K562 (cell line): ENCODE measurements around the gene FTO. TPM values are rescaled to one million over a fixed set of nuclear protein-coding genes. Genes with fewer than 3 reads are reported as not detected.

Experiments
- ATAC-seq: fragments of 200-7000 bp; cut with Tn5 transposase; 3 replicates; pipeline ENCODE4 v1.9.1; 2020; ENCODE audit warnings: moderate library complexity
- BruUV-seq: library from RNA; stranded (reverse); fragments of 400-500 nt; replicated peaks from 2 replicates; lab custom pipeline; 2021; lab: Mats Ljungman, UMichigan
- CTCF ChIA-PET: fragments of 300-600 bp; formaldehyde crosslinking; extraction: SDS; loops from one replicate; lab custom pipeline; 2021; ENCODE audit warnings: low intra/inter-chr PET ratio; lab: Yijun Ruan, JAX
- POLR2A ChIA-PET: fragments of 300-600, 350-650 bp; sonication (Branson Sonifier 250); formaldehyde crosslinking; extraction: SDS; loops from one replicate; lab custom pipeline; 2021; ENCODE audit warnings: antibody characterized with exemption, inconsistent platforms; lab: Yijun Ruan, JAX
- DNase-seq, 4 experiments: peaks; one replicate each; pipeline versions ENCODE4 v3.0.0 to v3.0.0-alpha.2; 2011 to 2018; ENCODE audit warnings: low spot score in 3 of 4, mixed read lengths in 3 of 4; ENCODE audit errors: extremely low read depth in 1 of 4
- FAIRE-seq: peaks from 2 replicates; lab custom pipeline; 2011; peaks lifted over from hg19 to GRCh38; lab: Jason Lieb, UNC
- H2AFZ ChIP-seq: 2 replicates; pipeline ENCODE4 v1.6.0; 2011; ENCODE audit warnings: low read depth, low read length, control low read depth, inconsistent platforms
- H3K27ac ChIP-seq: fragments of 200-600 bp; 3 replicates; pipeline ENCODE4 v1.8.0; 2011; ENCODE audit warnings: low read depth, mild to moderate bottlenecking, control low read depth, inconsistent platforms, low read length, moderate library complexity, mixed read lengths; ENCODE audit errors: extremely low read depth
- H3K27me3 ChIP-seq, 2 experiments: fragments of 300-600 bp in 1 of 2; 2 replicates in 1 of 2; 3 replicates in 1 of 2; pipeline versions ENCODE4 v1.6.0 to v1.8.0; 2011; ENCODE audit warnings: inconsistent platforms in 2 of 2, low read length in 2 of 2, mild to moderate bottlenecking in 1 of 2, mixed read lengths in 1 of 2, moderate library complexity in 1 of 2; ENCODE audit not compliant: control insufficient read depth in 2 of 2, insufficient read depth in 2 of 2
- H3K36me3 ChIP-seq: fragments of 300-600 bp; 3 replicates; pipeline ENCODE4 v1.8.0; 2011; ENCODE audit warnings: mild to moderate bottlenecking, low read length, inconsistent platforms; ENCODE audit not compliant: control insufficient read depth, insufficient read depth
- H3K4me1 ChIP-seq, 2 experiments: fragments of 200-600 bp in 1 of 2; replicated peaks in 1 of 2; 2 replicates in 1 of 2; 3 replicates in 1 of 2; pipeline versions ENCODE4 v1.5.1 to v1.8.0; 2011; ENCODE audit warnings: inconsistent platforms in 2 of 2, low read length in 2 of 2, mild to moderate bottlenecking in 1 of 2, mixed read lengths in 1 of 2, moderate library complexity in 1 of 2; ENCODE audit not compliant: control insufficient read depth in 2 of 2, insufficient read depth in 2 of 2
- H3K4me2 ChIP-seq: 2 replicates; pipeline ENCODE4 v1.6.1; 2011; ENCODE audit warnings: low read length, control low read depth, inconsistent platforms, mixed read lengths; ENCODE audit not compliant: insufficient read depth
- H3K4me3 ChIP-seq: fragments of 200-600 bp; sonication (generic), shearing (Covaris generic); 2 replicates; pipeline ENCODE4 v1.5.1; 2016; ENCODE audit warnings: control low read depth, inconsistent platforms
- H3K79me2 ChIP-seq: fragments of 200-600 bp; 3 replicates; pipeline ENCODE4 v1.8.0; 2011; ENCODE audit warnings: low read length, inconsistent platforms; ENCODE audit not compliant: control insufficient read depth, insufficient read depth
- H3K9ac ChIP-seq, 2 experiments: 2 replicates each; pipeline versions ENCODE4 v1.6.0 to v1.6.1; 2011; ENCODE audit warnings: low read depth in 2 of 2, low read length in 2 of 2, control low read depth in 1 of 2, inconsistent platforms in 1 of 2, mild to moderate bottlenecking in 1 of 2, mixed read lengths in 1 of 2; ENCODE audit not compliant: insufficient read depth in 1 of 2
- H3K9me1 ChIP-seq: one replicate; pipeline ENCODE4 v1.6.0; 2011; ENCODE audit warnings: inconsistent platforms, mild to moderate bottlenecking, low read length, moderate library complexity; ENCODE audit not compliant: control insufficient read depth, insufficient read depth
- H3K9me3 ChIP-seq: replicated peaks from 2 replicates; pipeline ENCODE4 v1.5.1; 2011; ENCODE audit warnings: low read depth, low read length, inconsistent platforms; ENCODE audit not compliant: control insufficient read depth, insufficient read depth
- H4K20me1 ChIP-seq: replicated peaks from 2 replicates; pipeline ENCODE4 v1.6.1; 2011; ENCODE audit warnings: low read length, inconsistent platforms, mixed read lengths; ENCODE audit not compliant: control insufficient read depth, insufficient read depth
- ARID3A ChIP-seq: IDR thresholded peaks from 2 replicates; pipeline ENCODE4 v1.6.1; 2012; ENCODE audit warnings: low read depth, low read length, improper control_type of control experiment, borderline replicate concordance
- ELK1 ChIP-seq: sonication (generic); formaldehyde crosslinking; IDR thresholded peaks from 2 replicates; pipeline ENCODE4 v1.8.1; 2022; ENCODE audit warnings: missing genetic modification reagents
- FOXP1 ChIP-seq: sonication (generic); formaldehyde crosslinking; IDR thresholded peaks from 2 replicates; pipeline ENCODE4 v1.8.0; 2022; ENCODE audit warnings: mild to moderate bottlenecking, missing genetic modification reagents
- HBP1 ChIP-seq: fragments of 450-650 bp; formaldehyde crosslinking; IDR thresholded peaks from 2 replicates; pipeline ENCODE4 v1.4.0; 2022; ENCODE audit warnings: missing genetic modification characterization
- HOMEZ ChIP-seq: fragments of 250-450 bp; sonication (Bioruptor Pico); IDR thresholded peaks from 2 replicates; pipeline ENCODE4 v1.4.0; 2020; ENCODE audit warnings: mild to moderate bottlenecking, moderate library complexity
- KAT7 ChIP-seq: sonication (generic); formaldehyde crosslinking; IDR thresholded peaks from 2 replicates; pipeline ENCODE4 v1.8.0; 2022; ENCODE audit warnings: missing genetic modification reagents, mild to moderate bottlenecking, borderline replicate concordance
- KLF10 ChIP-seq: fragments of 250-450 bp; sonication (Bioruptor Pico); IDR thresholded peaks from 2 replicates; pipeline ENCODE4 v1.6.1; 2021; ENCODE audit warnings: matching md5 sums
- MIER1 ChIP-seq: fragments of 450-650 bp; IDR thresholded peaks from 2 replicates; pipeline ENCODE4 v1.6.1; 2016; ENCODE audit warnings: antibody characterized with exemption, mild to moderate bottlenecking, low read depth
- NCOA1 ChIP-seq: fragments of 450-650 bp; IDR thresholded peaks from 2 replicates; pipeline ENCODE4 v1.6.1; 2016; ENCODE audit warnings: low read depth
- SMAD3 ChIP-seq: fragments of 450-650 bp; formaldehyde crosslinking; conservative IDR thresholded peaks from 2 replicates; pipeline ENCODE4 v1.4.0; 2020; ENCODE audit warnings: mild to moderate bottlenecking
- THRAP3 ChIP-seq: fragments of 450-650 bp; IDR thresholded peaks from 2 replicates; pipeline ENCODE4 v1.6.1; 2016; ENCODE audit warnings: mild to moderate bottlenecking, inconsistent platforms, borderline replicate concordance
- USF2 ChIP-seq: sonication (generic); formaldehyde crosslinking; IDR thresholded peaks from 2 replicates; pipeline ENCODE4 v1.5.0; 2020; ENCODE audit warnings: missing genetic modification reagents
- YY1 ChIP-seq, 3 experiments: IDR thresholded peaks; 2 replicates each; pipeline ENCODE4 v1.6.1; 2011; ENCODE audit warnings: low read length in 2 of 3, mild to moderate bottlenecking in 2 of 3, moderate library complexity in 2 of 3, borderline replicate concordance in 1 of 3, control low read depth in 1 of 3, low read depth in 1 of 3; ENCODE audit not compliant: insufficient read depth in 3 of 3, insufficient replicate concordance in 2 of 3, control insufficient read depth in 1 of 3, insufficient read length in 1 of 3; ENCODE audit errors: extremely low read depth in 1 of 3
- ZBTB17 ChIP-seq: fragments of 450-650 bp; formaldehyde crosslinking; IDR thresholded peaks from 2 replicates; pipeline ENCODE4 v1.4.0; 2020; ENCODE audit warnings: mild to moderate bottlenecking
- ZNF212 ChIP-seq: fragments of 450-650 bp; formaldehyde crosslinking; IDR thresholded peaks from 2 replicates; pipeline ENCODE4 v1.4.0; 2020; ENCODE audit warnings: mild to moderate bottlenecking
- WGBS: fragments of 100-300 bp; shearing (Covaris generic); methylation state at CpG from one replicate; pipeline ENCODE4 v1.1.6; 2016; ENCODE audit warnings: low coverage, mixed read lengths; ENCODE audit not compliant: insufficient coverage; ENCODE audit errors: missing lambda C conversion rate; 5-methylcytosine and 5-hydroxymethylcytosine counted together
- in situ Hi-C: fragments of 300-500 bp; cut with MboI; formaldehyde crosslinking; loops from 4 replicates; pipeline ENCODE4 v1.15.0; 2018; ENCODE audit warnings: inconsistent platforms, mixed read lengths
- intact Hi-C: fragments of 100-400 bp; cut with micrococcal nuclease; formaldehyde crosslinking; loops from 2 replicates; pipeline ENCODE4 v1.14.2; 2022
- polyA plus RNA-seq, 8 experiments: library from polyadenylated mRNA; depleted of rRNA in 4 of 8; stranded (reverse) in 5 of 8; unstranded in 3 of 8; fragments of >200 nt; fragmentation: Nextera tagmentation in 2 of 8; fragmentation: Illumina TruSeq in 1 of 8; extraction: Ambion mirVana in 2 of 8; extraction: Trizol in 1 of 8; gene quantifications; 2 replicates each; pipeline versions ENCODE4 v1.2.1 to v1.2.3, GENCODE V29; 2011 to 2014; ENCODE audit warnings: inconsistent platforms in 1 of 8, missing spikeins in 1 of 8
- total RNA-seq, 7 experiments: library from RNA; depleted of rRNA in 6 of 7; stranded (reverse); fragments of >200 nt in 6 of 7; fragmentation: Illumina TruSeq in 2 of 7; extraction: Trizol in 2 of 7; gene quantifications; 2 replicates each; pipeline versions ENCODE4 v1.2.1 to v1.2.3, GENCODE V29; 2011 to 2021; ENCODE audit warnings: low replicate concordance in 1 of 7

The FTO gene
- total and polyA plus RNA-seq, 9 of the 15 experiments (the other 6 are each of a cell fraction or from before 2014, with no cell fraction given) = 11.3 to 27.7 (median 25.5) TPM

GRCh38 chr16:54052271-54052670 lies 348.3 kb downstream of the FTO start:
- no peak overlapping the region for H3K4me3 ChIP-seq
- H3K27me3 ChIP-seq = no peaks in the 10 kb centered on the region
- intact Hi-C loops = no loop called here
- no peaks in the 10 kb centered on the region for H4K20me1 ChIP-seq
- H3K27ac ChIP-seq = no peak overlapping the region
- no peaks in the 10 kb centered on the region for H3K9me1 ChIP-seq
- no peaks in the 10 kb centered on the region for H3K36me3 ChIP-seq
- H2AFZ ChIP-seq = no peak overlapping the region
- H3K4me2 ChIP-seq = no peak overlapping the region
- H3K79me2 ChIP-seq = no peaks in the 10 kb centered on the region
- H3K9me3 ChIP-seq = no peaks in the 10 kb centered on the region
- no peak overlapping the region for H3K9ac ChIP-seq
- in situ Hi-C loops = no loop called here
- ChIA-PET POLR2A (no interaction called here), CTCF (no interaction called here)
- 4% methylated on average over 5 of the region's 5 CpGs for WGBS
- BruUV-seq = no TSS peak
- DNase-seq = no peak
- ATAC-seq = no peak
- FAIRE-seq = no peak
- no peaks in the 10 kb centered on the region for H3K4me1 ChIP-seq
- TF ChIP-seq SMAD3 (CRISPR knock-in tag) (no peak), ELK1 (CRISPR knock-in tag) (no peak), HBP1 (CRISPR knock-in tag) (no peak), NCOA1 (no peak), ZBTB17 (no peak), KLF10 (CRISPR knock-in tag) (no peak), THRAP3 (no peak), HOMEZ (CRISPR knock-in tag) (no peak), YY1 (IDR thresholded peaks at IDR 0.05; ENCODE audit: borderline replicate concordance in 1 of 3, control insufficient read depth in 1 of 3, extremely low read depth in 1 of 3, insufficient read depth in 3 of 3, insufficient read length in 1 of 3, insufficient replicate concordance in 2 of 3, low read depth in 1 of 3, low read length in 2 of 3) (no peak), MIER1 (no peak), ARID3A (no peak), USF2 (CRISPR knock-in tag) (no peak), KAT7 (CRISPR knock-in tag) (no peak), FOXP1 (CRISPR knock-in tag) (no peak), ZNF212 (CRISPR knock-in tag) (no peak)
